Activated naive CD4-positive, alpha-beta T cell treated with anti-CD3 and anti-CD28 coated beads, Interleukin-2, amount 50 U/mL, for 16 hours (primary cell): ENCODE data around the gene CFAP74.
A peak's percentile ranks its signal among the peaks of the same experiment; 100 is the strongest.

Source experiments
- DNase-seq: peaks from one replicate; pipeline ENCODE4 v3.0.0-alpha.2; 2020

Gene CFAP74

DNA sequence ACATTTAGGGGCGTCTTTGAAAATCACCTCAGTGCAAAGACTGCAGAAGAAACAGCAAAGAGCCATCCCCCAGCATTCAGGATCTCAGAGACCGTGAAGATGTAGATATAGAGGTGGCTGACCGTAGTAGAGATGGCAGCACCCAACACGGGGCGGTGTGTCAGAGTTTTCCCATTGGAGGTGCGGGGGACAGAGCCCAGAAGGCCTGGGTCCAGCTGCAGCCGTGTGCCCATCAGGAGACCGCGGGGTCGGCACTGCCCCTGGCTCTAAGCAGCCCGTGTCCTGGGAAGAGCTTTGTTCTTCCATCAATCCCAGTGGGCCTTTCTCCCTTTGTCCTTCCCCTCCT, 16.7 kb upstream of the CFAP74 start:
- no peak for DNase-seq

DNA sequence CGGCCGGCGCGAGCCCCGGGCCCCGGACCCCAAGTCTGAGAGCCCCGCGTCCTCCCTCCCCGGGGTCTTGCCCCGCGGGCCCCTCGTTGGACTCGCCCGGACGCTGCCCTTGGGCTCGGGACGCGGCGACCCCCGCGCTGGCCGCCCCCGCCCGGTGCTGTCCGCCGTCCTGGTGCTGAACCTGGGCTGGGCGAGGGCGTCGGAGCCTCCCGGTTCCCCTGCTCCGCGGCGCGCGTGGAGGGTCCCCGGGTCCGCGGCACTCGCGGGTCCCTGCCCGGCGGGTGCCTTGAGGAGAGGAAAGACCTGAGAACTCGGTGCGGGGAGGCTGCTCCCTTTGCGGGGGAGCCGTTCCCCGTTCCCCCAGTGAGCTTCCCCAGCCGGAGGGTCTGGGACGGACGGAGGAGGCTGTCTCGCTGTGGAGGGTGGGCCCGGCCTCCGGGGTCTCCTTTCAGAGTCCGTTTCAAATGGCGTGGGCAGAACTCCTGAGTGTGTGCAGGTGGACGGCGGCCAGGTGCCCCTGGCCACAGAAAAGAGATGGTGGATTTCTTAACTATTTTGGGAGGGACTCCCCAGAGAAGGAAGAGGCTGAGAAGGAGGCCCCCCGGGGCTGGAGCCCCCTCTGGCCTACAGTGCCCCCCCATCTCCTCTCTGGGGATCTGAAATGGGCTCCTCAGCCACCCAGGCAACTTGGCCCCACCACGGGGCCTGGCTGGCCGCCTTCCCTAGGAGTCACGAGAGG, 16.2 kb upstream of the CFAP74 start:
- DNase-seq, result no peak

DNA sequence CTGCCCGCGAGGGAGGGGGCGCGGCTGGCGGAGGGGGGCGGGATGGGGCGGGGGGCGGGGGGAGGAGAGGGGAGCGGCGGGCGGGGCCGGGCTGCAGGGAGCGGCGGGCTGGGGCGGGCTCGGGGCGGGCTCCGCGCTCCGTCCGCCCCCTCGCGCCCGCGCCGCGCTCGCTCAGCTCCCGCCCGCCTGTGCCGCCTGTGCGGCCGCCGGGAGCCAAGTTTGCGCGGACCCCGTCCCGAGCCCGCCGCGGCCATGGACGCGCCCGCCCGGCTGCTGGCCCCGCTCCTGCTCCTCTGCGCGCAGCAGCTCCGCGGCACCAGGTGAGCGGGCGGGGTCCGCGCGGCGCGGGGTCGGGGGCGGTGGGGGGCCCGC, 15.6 kb upstream of the CFAP74 start, which contains the start of gene GABRD:
TSS of gene GABRD (plus strand) at position 174 of the 372 bp plus-strand sequence. CDS start at position 253, 79 bp downstream.
- peak; percentile 35 for DNase-seq

DNA sequence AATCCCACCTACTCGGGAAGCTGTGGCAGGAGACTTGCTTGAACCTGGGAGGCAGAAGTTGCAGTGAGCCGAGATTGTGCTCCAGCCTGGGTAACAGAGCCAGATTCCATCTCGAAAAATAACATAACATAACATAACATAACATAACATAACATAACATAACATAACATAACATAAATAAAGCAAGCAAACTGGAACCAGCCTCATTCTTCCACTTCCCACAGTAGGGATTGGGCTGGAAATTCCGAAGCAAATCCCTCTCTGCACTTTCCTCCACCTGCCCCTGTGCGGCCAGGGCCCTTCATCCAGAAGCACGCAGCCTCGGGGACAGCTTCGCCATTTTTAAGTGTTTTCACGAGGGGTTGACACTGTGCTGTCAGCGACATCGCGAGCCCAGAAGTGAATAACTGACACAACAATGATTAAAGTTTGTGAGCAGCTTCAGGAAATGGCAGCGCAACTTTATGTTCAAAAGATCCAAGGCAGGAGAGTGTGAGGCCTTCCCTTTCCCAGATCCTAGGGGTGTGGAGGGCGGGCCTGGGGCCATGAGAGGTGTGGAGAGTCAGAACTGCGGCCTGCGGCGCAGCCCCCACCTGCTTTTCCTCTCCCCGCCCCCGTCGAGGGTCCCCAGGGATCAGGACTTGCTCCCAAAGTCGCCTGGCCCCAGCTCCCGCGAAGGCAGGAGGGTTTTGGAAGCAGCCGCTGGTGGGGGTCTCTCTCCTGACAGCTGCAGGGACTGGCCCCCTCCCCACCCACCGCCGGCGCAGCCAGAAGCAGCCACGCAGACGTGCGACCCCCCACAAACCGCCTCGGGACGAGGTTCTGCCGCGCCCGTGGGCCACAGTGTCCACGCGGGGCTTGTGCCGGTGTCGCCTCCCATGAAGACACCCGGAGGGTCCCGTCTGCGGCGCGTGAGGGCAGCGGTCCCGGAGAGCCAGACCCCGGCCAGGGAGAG, 14.9 kb upstream of the CFAP74 start:
- DNase-seq, result no peak

DNA sequence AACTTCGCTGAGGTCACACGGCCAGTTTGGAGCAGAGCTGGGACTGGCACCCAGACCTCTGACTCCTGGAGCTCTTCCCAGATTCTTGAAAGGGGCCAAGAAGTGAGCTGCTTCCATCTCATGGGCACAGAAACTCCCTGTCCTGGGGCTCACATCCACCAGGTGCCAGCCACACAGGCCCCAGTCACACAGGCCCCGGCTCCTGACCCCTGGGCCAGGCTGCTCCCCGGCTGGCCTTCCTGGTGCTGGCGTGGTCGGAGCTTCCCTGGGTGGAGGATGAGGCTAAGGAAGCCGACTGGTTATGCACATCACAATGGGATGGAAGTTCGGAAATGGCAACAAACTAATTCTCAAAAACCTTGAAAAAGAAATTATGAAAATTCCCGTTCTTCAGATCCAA, 12.5 kb upstream of the CFAP74 start:
- DNase-seq, result no peak

DNA sequence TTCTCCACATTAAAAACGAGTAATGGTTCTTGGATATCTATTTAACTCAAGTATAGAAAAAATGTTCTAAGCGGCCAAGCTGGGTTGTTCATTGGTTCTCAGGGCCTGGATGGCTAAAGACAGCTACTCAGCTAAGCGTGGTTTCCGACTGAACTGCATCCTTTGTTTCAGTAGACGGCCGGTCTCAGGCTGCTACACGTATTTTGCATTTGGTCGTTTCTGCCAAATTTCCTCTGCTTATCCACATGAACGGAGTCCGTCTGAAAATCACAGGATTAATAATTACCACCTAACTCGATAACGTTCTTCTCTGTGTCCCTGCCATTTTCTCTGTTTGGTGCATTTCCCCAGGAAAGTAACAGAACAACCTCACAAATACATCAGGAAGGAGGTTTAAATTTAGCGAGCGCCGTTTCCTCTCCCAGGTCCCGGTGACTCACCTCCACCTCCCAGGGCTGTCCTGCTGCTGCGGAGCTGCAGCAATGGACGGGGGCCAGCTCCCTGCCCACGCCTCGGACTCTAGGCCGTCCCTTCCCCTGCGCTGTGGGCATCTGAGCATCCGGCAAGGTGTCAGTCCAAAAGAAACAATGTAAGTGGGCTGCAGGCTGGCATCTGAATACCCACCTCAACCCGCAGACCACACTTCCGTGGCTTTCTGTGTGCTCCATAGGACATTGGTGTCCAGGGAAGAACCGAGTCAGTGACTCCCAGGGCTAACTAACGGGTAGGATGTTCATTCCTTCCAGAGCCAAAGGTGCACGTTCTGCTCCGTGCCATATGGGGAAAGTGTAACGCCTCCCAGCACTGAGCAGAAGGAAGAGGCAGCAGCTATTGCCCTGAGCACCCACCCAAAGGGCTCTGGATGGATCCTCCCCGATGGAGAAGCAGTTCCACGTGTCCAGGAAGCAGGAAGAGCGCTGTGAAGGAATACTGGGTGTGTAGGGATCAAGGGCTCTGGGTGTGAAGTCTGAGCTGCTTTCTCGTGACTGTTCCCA, 11.5 kb upstream of the CFAP74 start:
- DNase-seq, result no peak

DNA sequence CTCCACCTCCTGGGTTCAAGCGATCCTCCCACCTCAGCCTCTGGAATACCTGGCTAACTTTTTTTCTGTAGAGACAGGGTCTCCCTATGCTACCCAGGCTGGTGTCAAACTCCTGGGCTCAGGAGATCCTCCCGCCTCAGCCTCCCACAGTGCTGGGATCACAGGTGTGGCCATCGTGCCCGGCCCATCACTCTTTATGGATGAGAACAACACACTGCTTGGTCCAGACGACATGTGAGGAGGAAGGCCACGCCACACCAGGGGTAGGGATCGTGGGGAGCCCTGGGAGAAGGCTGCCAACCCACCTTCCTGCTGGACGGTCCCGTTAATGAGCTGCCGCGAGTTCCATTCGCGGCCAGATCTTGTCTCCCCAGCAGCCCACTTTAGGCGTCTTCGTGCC, 10.6 kb upstream of the CFAP74 start:
- DNase-seq, result no peak

DNA sequence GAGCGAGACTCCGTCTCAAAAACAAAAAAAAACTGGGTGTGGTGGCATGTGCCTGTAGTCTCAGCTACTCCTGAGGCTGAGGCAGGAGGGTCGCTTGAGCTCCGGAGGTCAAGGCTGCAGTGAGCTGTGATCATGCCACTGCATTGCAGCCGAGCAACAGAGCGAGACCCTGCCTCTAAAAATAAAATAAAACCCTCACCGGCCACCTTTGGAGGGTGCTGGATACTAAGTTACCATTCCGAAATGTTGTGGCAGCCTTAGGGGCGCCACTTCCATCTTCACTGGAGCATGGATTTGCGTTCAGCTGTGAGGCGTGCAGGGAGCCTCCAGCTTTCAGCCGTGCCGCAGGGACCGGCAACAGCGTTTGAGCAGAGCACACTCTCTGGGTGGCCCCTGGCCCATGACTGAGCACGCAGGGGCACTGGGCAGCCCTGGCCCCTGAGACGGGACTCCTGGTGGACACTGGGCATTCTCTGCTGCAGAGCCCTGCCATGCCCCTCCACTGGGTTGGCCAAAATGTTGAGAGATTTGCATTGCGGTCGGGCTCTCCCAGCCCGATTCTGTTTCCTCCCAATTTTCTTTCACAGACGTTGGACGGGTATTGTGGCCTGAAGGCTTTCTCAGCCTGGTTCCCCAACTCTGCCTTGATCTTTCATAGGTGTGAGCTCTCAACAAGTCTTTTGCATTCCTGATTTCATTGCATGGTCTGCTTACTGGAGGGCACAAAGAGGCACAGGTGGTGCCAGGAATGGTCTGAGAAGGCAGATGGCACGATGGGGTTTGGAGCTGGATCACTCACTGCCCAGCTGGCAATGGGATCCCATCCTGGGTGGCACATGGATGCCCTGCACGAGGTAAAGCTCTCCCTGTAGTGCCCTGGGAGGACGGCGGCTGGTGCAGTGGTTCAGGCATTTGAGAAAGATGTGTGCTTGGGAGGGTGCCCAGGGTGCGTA, 5.8 kb upstream of the CFAP74 start:
- no peak for DNase-seq

DNA sequence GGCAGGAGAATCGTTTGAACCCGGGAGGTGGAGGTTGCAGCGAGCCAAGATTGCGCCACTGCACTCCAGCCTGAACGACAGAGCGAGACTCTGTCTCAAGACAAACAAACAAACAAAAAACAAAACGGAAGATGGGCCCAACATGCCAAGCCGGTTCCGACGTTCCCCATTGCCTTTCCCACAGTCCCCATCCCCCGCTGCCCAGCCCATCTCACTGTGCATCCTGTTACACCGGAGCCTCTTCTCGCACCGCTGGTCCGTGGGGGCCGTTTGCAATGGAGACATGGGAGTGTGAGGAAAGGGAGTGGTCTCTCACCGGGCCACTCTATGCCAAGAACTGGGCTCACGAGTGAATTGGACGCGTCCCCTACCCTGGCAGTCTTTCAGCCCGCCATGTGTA, 1.3 kb upstream of the CFAP74 start:
- no peak for DNase-seq

DNA sequence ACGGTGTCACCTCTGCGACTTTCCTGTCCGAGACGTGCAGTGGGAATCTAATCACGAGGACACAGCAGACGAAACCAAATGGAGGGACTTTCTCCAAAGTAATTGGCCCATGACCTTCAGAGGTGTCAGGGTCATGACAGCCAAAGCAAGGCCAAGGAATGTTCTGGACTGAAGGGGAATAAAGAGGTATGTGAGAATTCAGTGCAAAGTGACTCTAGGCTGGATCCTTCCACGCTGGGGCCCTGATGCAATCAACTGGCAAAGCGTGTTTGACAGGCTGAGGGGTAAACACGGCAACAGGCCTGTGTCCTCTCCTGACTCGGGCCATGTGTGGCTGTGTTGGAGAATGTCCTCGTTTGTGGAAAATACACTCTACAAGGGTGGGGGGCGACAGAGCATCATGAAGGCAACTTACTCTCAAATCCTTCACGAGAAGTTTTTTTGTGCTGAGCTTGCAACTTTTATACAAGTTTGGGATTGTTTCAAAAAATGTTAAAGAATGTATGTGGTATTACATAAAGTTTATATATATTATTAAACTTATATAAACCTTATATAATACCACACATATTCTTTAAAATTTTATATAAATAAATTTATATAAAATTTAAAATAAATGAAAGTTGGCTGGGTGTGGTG, 1.7 kb downstream of the CFAP74 start:
- DNase-seq, result no peak

DNA sequence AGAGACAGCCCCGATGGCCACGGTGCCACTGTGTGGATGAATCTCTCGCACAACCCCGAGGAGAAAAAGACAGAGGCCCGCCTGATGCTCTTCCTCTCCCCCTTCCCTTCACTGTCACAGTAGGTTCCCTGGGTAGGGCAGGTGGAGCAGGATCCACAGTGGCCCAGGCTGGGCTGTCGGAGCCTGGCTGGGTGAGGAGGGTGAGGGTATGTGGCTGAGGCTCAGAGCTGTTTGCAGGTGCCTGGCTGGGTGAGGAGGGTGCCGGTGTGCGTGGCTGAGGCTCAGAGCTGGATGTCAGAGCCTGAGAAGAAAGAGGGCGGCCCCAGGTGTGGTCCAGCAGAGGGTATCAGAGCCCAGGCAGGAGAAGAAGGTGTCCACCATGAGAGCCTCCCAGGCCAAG, 2.7 kb downstream of the CFAP74 start:
- no peak for DNase-seq

DNA sequence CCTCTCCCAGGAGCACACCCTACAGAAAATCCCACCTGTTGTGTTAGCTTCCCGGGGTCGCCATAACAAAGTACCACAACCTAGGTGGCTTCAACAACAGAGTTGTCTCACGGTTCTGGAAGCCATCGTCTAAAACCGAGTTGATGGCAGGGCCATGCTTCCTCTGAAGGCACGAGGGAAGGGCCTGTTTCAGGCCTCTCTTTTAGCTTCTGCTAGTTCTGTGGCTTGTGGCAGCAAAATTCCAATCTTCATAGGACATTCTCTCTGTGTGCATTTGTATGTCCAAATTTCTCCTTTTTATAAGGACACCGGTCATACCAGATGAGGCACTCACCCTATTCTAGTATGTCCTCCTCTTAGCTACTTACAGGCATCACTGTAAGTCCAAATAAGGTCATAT, 3.2 kb downstream of the CFAP74 start:
- DNase-seq, result no peak

DNA sequence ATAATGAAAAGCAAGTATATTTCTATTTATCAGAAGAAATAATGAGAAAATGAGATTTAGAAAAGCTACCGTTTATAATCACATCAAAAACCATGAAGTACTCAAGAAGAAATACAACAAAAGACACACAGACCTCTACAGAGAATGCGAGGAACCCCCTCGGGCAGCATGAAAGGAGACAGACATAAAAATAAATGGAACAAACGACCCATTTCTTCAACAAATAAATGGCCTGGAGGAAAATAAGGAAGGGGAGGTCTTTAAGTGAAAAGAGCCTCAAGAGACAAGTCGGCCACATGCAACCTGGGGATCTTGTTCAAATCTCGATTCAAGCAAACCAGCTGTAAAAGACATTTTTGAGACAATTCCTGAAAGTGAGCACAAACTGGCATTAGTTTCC, 6.0 kb downstream of the CFAP74 start:
- no peak for DNase-seq

DNA sequence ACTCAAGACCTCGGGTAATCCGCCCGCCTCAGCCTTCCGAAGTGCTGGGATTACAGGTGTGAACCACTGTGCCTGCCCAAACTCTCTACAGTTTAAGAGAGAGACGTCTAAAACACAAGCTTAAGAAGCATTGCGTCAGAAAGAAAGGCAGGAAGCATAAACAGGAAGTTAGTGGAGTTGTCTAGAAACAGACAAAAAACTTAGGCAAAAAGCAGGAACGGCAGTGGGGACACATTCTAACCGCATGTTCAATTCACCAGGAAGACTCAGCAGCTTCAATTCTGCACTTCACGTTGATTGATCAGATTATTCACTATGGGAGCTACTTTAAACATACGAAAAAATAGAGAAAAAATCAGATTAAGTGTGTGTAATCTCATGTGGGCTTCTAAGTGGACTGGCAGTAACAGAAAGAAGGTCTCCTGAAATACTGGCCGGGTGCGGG, 7.4 kb downstream of the CFAP74 start:
- no peak for DNase-seq

DNA sequence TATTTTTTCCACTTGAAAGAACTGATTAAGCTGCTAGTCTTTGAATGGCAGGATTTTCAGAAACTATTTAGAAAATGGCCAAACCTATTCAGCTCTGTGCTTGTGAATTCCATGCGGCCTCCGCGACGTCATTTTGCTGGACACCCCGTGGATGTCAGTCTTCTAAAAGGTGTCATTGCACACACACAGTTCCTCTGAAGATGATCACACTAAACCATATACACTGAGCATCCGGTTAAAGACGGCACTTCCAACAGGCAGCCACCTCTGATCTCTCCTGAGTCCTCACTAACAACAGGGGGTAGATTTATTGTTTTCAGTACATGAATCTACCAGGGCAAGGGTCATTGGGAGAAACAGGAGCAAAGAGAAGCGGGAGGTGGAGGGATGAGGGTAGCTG, 9.1 kb downstream of the CFAP74 start:
- no peak for DNase-seq

DNA sequence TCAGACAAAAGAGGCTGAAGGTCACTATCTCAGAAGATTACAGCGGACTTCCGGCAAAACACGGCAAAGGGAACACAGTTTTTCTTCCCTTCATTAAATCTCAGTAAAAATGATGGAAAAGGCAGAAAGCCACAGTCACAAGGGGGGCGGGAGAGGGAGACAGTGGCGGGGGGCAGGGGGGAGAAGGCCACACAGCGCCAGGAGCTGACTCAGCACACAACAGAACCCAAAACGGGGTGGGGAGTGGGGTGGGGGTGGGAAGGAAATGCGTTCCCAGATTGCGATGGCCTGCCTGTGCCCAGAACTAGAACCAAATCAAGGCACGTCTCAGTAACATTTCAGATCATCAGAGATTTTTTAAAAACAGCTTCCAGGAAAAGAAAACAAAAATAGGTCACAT, 13.4 kb downstream of the CFAP74 start:
- no peak for DNase-seq

DNA sequence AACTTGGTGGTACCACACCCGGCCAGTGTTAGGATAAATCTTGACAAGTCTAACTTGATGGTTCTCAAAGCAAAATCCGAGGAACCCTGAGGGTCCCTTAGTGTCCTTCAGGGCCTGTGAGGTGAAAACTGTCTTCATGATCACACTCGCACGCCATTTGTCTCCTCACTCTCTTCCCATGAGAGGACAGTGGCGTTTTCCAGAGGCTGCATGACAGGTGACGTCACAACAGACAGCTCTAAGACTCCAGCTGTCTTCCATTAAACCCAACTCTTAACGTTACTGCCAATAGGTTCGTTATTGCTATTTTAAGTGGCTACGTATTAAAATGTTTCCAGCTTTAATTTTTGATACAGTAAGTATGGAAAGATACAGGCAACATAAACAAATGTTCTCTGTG, 13.8 kb downstream of the CFAP74 start:
- no peak for DNase-seq

DNA sequence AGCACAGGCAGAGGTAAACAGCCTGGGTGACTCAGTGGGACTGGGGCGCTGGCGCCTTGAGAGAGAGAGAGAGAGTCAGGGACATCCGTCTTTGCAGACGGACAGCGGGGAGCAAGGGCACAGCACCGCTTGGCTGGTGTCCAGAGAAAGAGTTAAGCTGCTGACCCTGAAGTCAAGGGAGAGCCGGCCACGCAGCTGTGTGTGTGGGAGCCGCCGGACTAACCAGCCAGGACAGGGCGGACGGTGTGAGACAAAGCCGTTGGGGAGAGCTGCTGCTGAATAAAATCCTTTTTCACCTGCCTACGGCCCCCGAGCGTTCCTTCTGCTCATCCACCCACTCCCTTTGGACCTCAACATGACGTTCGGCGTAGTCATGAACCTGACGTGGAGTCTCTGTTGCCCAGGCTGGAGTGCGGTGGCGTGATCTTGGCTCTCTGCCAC, 14.5 kb downstream of the CFAP74 start:
- no peak for DNase-seq

DNA sequence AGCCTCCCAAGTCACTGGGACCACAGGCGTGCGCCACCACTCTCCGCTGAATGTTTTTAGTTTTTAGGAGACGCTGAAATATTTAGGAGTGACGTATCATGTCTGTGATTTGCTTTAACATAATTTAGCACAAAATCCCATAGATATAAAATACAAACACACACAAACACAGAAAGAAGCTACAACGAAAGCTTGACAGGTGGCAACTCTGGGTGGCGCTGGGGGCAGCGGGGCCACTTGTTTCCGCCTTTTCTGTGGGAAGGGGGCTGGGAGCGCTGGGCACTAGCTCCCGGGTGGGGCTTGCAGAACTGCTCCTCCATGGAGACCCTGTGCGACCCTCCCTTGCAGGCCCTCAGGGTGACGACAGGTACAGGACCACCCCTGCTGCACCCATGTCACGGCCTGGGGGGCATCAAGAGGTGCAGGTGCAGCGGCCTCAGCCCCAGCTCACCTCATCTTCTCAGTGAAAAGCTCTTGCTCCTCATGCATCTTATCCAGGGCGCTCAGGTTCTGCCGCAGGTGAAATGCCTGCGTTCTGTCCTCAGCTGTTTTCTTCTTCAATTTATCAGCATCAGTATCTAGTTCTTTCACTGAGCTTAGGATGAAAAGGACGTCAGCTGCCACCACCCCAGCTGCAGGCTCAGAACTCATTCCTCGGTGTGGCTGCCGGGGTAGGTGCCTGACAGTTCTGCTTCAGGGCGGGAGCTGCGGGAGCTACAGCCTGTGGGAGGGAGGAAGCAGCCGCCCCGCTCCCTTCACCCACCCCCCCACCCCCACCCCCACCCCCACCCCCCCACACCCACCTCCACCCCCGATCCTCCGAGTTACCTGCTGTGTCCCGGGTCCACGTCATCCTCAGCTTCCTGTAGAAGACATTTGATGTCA, 15.3 kb downstream of the CFAP74 start:
- DNase-seq, result no peak

DNA sequence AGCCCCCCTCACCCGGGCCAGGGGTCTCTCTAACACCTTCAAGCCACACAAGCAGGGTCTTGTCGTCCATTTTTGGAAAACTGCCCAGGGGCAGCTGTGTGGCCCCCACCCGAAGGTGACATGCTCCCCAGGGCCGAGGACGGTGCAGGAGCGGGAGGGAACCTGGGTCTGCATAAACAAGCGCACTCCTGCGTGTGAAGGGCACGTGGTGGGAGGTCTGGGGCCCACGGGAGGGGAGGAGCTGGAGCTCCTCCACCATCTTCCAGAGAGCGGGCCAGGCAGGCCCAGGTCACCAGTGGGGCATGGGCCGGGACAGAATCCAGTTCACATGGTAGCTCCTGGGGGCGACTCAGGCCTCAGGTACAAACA, 16.5 kb downstream of the CFAP74 start:
- no peak for DNase-seq
